CD4-positive, alpha-beta T cell treated with Interleukin-4 for 4 hours (primary cell): Measurements from ENCODE around the gene ASMT.
A peak's percentile ranks its signal among the peaks of the same experiment; 100 is the strongest.
"Not testable (repeated sequence)": the region's sequence is repeated elsewhere in the genome, so short reads cannot be mapped to it uniquely, and the experiment has no call there.

ENCODE experiments used
- DNase-seq: peaks from one replicate; pipeline ENCODE4 v3.0.0-alpha.2; 2020

ASMT gene

DNA sequence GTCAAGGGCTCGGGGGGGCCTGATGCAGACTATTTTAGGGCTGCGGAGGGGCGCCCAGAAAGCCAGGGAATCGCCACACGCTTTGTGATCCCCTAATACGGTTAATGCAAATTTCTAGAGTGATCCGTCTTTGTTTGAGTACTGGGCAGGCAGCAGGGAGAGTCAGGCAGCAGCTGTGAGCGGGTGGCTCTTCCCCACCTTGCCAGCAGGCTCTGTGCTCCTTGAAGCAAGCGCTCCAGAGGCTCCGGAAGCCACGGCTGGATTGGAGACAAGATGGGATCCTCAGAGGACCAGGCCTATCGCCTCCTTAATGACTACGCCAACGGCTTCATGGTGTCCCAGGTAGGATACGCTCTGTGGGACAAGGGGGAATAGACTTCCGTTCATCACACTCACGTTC lies at the start of gene ASMT:
TSS of gene ASMT (plus strand) at position 133 of the 400 bp plus-strand sequence. CDS start at position 274, 141 bp downstream.
- DNase-seq, result no peak

DNA sequence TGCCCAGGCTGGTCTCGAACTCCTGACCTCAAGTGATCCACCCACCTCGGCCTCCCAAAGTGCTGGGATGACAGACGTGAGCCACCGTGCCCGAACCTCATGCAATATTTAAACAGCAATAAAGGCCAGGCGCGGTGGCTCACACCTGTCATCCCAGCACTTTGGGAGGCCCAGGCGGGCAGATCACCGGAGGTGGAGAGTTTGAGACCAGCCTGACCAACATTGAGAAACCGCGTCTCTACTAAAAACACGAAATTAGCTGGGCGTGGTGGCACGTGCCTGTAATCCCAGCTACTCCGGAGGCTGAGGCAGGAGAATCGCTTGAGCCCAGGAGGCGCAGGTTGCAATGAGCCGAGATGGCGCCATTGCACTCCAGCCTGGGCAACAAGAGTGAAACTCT lies 40.7 kb upstream of the ASMT start:
- DNase-seq, result not testable (repeated sequence)

DNA sequence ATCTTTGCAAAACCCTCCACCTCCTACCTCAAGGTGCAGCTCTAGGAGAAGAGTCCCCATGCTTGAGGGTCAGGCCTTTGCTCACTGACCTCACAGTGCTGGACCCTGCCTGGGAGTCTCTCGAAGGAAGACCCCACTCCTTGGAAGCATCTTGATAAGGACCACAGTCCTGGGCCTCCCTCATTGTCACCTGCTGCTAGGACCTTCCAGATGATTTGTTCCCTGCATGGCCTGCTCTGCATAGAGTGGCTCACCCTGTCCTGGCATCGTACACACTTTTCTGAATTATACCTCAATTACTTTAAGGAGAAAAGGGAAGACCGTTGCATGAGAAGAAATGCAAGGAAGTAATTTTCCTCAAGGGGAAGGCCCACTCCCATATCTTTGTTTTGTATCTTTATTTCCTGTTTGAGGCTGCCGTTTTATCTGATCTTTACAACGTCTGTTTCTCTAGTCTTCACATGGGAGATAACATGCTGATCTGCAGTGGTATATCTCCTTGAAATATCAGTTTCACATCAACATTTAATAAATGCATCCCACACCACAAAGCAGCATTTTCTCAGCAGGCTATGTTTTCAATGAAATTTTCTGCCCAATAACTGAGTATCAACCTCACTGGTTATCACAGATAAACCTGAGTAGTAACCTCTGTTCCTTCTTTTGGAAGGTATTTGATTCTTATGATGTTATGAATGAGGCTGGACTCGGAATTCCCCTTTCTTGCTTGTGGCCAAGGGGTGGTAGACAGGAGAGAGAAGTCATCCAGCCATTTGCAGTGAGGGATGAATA lies 38.5 kb upstream of the ASMT start:
- peak; percentile 63 for DNase-seq

DNA sequence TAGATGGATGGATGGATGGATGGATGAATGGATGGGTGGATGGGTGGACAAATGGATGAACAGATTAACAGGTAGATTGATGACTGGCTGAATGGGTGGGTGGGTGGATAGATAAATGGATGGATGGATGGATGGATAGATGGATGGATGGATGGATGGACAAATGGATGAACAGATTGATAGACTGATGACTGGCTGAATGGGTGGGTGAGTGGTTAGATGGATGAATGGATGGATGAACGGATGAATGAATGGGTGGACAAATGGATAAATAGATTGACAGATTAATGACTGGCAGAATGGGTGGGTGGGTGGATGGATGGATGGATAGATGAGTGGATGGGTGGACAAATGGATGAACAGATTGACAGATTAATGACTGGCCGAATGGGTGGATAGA lies 37.0 kb upstream of the ASMT start:
- no peak for DNase-seq

GRCh38 chrX:1578511-1579173 lies 36.2 kb upstream of the ASMT start:
- no peak for DNase-seq

DNA sequence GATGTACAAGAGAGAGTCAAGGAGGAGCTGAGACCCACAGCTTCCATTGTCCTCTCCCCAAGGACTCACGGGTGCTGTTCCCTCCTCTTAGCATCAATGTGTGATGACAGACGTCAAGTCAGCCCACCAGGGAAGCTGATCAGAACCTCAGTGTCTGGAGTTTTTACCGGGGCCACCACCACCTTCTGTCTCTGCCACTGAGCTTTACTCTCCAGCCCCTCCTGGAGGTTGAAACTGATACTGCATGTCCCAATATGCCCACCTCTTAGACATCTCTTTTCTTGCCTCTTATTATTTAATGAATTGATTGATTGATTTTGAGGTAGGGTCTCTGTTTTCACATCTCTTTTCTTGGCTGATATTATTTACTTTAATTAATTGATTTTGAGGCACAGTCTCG lies 33.7 kb upstream of the ASMT start:
- peak; percentile 72 for DNase-seq

- DNase-seq, result peak; percentile 83
Measured at GRCh38 chrX:1582686-1583437, 32.0 kb upstream of the ASMT start.

DNA sequence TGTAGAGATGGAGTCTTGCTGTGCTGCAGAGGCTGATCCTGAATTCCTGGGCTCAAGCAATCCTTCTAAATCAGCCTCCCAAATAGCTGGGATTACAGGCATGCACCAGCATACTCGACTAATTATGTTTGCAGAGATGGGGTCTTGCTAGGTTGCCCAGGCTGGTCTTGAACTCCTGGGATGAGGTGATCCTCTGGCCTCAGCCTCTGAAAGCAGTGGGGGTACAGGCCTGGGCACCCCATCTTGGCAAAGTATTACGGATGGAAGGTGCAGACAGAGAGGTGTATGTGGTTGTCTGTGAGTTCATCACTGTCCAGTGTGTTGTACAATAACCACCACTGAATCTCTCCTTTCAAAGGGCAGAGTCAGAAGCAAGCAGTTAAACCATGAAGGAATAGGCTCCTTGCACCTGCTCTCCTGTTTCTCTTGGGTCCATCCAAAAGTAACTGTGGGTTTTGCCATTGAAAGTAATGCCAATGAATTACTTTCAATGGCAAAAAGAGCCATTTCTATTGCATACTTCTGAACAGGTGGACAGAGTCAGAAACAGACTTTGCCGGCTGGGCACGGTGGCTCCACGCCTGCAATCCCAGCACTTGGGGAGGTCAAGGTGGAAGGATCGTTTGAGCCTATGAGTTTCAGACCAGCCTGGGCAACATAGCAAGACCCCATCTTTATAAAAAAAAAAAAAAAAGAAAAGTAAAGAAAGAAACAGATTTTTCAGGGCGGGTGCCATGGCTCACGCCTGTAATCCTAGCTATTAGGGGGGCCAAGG lies 30.4 kb upstream of the ASMT start:
- DNase-seq, result no peak

DNA sequence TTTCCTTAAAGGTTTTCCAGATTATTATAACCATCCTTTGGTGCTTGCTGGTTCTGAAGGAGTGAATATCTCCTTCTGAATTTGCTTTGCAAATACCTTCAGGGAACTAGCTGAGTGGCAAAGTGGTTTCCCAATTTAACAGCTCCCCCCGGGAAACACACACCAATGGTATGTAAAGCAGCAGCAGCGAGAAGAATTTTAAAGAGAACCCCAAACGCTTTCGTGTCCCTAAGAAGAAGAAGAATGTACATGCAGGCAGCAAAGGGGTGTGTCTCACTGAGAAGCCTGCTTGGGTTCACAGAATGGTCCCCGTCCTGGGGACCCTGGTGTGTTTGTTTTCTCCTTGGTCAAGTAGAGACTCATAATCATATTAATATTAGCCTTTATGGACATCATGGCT lies 27.7 kb upstream of the ASMT start:
- no peak for DNase-seq

GRCh38 chrX:1589356-1590130 lies 25.3 kb upstream of the ASMT start:
- DNase-seq, result no peak

- peak; percentile 96 for DNase-seq
Measured at GRCh38 chrX:1591102-1591862, 23.6 kb upstream of the ASMT start, which contains the start of gene AKAP17A. AKAP17A (plus strand) TSS chrX:1591604; CDS start chrX:1593463, 1,859 bp downstream.

DNA sequence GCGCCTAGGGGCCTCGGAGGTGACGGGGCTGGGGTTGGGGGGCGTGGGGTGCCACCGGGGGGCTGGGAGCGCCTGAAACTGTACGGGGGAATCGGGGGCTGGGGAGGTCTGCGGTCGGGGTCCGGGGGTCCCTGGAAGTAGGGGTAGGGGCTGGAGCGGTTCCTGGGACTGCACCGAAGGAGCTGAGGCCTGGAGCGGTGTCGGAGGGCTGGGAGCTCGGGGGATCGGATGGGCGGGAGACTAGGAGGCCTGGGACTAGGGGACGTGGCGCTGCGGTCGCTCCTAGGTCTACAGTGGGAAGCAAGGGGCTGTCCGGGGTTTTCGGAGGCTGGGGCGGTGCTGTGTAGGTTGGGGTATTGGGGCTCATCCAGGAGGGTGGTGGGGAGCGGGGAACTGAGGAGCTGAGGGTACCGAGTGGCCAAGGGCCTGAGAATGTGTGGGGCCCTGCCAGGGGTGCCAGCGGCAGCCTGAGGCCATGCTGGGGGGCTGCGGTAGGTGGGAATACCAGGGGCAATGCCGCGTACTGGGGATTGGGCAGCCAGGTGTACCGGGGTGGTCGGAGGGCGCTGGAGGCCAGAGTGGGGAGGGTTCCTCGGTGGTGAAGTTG lies 22.9 kb upstream of the ASMT start:
- no peak for DNase-seq

DNA sequence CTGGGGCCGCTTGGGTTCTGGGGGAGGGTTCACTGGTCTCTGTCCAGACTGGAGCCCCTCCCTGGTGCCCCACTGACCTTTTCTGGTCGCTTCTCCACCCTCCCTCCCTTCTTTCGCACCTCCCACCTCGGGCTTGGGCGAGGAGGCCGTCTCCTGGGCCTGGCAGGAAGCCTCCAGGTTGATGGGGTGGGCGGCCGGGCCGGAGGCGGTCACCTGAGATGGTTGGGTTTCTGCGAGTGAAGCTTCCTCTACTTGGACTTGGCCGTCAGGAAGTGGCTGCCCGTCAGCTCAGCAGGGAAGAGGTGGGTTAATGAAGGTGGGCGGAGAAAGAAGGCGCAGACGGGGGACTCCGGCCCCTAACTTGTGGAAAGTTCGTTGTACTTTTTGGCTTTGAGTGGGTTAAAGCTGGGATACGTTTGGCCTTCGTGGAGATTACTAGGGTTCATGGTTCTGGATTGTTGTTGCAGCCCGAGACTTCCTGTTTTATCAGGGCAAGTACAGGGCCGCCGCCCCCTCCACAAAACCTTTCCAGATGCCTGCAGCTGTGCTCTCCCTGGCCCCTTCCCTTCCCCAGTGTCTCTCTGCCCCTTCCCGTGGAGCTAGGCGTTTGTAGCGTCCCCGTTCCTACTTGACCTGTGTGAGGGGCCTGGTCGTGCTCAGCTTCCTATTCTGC lies 22.3 kb upstream of the ASMT start:
- DNase-seq, result no peak

DNA sequence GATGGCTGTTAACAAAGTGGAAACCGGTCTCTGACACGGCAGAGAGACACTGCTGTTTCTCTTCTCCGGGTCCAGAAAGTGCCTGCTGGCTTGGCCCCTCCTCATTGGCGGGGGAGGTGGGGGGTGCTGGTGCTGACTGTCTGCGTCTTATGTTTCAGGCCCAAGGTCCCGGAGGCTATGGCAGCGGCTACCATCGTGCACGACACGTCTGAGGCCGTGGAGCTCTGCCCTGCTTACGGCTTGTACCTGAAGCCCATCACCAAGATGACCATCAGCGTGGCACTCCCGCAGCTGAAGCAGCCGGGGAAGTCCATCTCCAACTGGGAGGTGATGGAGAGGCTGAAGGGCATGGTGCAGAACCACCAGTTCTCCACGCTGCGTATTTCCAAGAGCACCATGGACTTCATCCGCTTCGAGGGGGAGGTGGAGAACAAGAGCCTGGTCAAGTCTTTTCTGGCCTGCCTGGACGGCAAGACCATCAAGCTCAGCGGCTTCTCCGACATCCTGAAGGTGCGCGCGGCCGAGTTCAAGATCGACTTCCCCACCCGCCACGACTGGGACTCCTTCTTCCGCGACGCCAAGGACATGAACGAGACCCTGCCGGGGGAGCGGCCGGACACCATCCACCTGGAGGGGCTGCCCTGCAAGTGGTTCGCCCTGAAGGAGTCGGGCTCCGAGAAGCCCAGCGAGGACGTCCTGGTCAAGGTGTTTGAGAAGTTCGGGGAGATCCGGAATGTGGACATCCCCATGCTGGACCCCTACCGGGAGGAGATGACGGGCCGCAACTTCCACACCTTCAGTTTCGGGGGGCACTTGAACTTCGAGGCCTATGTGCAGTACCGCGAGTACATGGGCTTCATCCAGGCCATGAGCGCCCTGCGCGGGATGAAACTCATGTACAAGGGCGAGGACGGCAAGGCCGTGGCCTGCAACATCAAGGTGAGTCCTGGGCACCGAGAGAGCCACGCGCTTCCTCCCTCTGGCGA lies 21.3 kb upstream of the ASMT start:
- no peak for DNase-seq

- DNase-seq, result no peak
Measured at GRCh38 chrX:1595711-1596060, 19.2 kb upstream of the ASMT start.

DNA sequence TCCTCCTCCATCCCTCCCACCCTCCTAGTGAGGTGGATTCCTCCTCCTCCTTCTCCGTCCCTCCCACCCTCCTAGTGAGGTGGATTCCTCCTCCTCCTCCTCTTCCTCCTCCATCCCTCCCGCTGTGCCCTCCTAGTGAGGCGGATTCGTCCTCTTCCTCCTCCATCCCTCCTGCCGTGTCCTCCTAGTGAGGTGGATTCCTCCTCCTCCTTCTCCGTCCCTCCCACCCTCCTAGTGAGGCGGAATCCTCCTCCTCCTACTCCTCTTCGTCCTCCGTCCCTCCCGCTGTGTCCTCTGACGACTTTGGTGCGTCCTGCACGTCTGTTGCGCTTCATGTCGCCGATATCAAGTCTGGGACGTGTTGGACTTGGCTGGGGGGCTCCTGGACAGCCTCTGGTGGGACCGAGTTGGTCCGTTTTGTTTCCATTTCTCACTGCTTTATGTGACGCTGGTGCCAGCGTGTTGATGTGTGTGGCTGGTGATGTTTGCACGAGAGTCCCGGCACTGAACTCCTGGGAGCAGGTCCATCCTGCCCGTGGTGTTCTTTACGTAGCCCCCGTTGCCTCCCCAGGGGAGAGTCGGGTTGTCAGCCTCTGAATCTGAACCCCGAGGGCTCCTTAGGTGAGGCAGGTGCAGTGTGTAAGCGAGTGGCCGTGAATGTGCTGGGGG lies 18.0 kb upstream of the ASMT start:
- DNase-seq, result no peak

GRCh38 chrX:1597345-1598020 lies 17.4 kb upstream of the ASMT start:
- no peak for DNase-seq
